Stimulated activated CD4-positive, alpha-beta T cell treated with anti-CD3 and anti-CD28 coated beads, TNF-alpha, amount 100 ng/mL, for 4 hours (primary cell): ENCODE results near the gene TMEM131.
"Not testable (repeated sequence)": the region's sequence is repeated elsewhere in the genome, so short reads cannot be mapped to it uniquely, and the experiment has no call there.

Source experiments
- DNase-seq, 3 experiments: peaks; one replicate each; pipeline ENCODE4 v3.0.0-alpha.2; 2020; ENCODE audit warnings: low read depth in 3 of 3

The TMEM131 gene

DNA sequence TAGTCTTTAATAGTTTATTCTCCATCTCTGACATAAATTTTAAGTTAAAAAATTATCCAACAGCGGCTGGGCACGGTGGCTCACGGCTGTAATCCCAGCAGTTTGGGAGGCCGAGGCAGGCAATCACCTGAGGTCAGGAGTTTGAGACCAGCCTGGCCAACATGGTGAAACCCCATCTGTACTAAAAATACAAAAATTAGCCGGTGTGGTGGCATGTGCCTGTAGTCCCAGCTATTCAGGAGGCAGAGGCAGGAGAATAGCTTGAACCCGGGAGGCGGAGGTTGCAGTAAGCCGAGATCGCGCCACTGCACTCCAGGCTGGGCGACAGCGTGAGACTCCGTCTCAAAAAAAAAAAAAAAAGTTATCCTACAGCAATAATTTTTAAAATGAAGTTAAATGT, 39.0 kb downstream of the TMEM131 start:
- not testable (repeated sequence) for DNase-seq

DNA sequence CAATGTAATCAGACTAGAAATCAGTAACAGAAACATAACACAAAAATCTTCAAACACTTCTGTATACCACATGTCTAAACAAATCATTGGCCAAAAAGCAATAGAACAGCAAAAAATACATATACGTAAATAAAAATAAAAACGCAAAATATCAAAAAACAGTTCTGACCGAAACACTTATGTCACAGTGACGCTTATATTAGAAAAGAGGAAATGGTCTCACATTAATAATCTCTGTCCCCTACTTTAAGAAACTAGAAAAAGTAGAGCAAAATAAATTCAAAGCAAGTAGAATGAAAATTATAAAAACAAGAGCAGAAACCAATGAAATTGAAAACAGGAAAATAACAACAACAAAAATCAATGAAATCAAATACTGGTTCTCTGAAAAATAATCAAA, 41.9 kb downstream of the TMEM131 start:
- no peak for DNase-seq

DNA sequence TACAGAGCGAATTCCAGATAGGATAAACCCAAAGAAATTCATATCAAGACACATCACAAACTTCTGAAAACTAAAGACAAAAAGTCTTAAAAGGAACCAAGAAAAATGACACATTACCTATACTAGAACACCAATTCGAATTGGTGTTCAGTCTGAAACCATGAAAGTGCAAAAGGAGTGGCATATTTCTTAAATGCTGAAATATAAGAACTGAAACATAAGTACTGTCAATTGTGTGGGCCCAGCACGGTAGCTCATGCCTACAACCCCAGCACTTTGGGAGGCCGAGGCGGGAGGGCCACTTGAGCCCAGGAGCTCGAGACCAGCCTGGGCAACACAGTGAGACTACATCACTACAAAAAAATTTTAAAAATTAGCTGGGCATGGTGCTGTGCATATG, 43.4 kb downstream of the TMEM131 start:
- no peak for DNase-seq

DNA sequence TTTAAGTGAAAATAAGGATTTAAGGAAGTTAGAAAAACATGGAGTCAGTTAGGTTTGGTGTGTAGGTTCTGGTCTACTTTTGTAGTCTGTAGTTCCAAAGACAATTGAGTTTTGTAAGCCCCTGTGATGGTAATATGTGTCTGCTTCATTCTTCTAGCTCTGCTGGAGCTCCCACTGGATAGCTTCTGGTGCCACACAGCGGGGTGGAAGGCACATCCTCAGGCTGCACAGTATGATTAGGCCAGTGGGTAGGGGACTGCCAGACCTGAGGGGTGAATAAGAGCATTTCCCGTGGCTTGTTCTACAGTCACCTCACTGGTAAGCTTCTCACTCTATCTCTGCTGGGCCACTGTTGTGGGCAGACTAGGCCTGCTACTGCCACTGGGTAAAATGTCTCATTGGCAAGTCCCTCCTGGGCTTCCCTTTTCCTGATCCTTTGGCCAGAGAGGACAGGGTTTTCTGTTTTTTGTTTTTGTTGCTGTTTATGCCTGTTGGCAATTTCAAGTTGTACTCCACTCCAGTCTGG, 44.5 kb downstream of the TMEM131 start:
- DNase-seq, result no peak

DNA sequence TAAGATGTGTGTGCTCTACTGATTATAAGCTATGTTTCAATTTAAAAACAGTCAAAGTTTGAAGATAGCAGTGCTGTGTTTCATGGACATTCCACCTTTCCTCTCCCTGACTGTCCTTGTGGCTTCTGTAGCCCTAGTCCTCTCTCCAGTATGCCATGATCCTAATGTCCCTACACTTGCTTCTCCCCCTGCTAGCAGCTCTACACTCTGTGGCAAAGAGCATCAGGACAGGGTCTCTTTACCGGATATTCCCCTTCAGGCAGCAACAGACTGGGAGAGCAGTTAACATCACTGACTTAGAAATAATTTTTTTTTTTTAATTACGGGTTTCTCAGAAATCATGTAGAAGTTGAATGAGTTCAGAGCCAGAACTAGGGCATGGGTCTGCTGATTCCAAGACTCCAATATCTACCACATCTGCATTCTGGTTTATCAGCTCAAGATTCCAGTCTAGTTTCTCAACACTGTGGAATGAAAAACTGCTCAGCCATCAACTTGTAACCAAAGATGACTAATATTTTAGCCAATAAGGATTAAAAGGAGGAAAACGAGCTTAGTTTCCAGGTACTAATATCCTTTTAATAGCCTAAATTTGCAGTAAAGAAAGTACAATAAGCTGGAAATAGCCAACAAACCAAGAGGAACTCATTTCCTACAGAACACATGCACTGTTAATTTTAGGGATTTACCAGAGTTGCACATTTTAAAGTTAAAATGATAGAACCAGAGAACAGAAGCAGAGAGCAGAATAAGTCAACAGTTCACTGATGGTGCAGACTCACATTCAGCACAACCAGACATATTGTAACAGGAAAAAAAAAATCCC, 45.2 kb downstream of the TMEM131 start:
- DNase-seq, result no peak

DNA sequence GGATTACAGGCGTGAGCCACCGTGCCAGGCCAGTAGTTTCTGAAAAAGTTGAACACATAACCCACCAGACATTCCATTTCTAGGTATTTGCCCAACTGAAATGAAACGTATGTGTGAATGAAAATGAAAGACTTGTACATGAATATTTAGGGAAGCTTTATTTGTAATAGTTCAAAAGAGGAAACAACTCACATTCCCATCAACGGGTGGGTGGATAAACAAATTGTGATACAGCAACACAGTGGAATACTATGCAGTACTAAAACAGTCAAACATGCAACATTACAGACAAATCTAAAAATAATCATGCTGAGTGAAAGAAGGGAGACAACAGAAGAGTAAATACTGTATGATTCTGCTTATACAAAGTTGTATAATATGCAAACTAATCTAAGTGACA, 46.8 kb downstream of the TMEM131 start:
- DNase-seq, result no peak

DNA sequence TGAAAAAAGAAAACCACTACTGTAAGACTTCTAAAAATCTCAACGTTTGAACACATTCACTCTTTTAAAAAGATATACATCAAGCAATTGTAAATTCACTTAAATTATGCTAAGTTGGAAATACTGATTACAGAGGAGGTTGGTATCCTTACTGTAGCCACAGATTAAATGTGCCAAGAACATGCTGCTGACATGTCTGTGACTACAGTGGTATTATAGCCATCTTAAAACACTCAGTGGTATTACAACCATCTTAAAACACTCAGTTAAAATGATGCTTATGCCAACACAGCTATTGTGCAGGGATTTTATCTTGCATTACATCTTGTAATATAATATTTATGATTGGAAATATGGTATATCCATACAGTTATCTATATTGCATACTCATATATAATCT, 50.0 kb downstream of the TMEM131 start:
- DNase-seq, result no peak

DNA sequence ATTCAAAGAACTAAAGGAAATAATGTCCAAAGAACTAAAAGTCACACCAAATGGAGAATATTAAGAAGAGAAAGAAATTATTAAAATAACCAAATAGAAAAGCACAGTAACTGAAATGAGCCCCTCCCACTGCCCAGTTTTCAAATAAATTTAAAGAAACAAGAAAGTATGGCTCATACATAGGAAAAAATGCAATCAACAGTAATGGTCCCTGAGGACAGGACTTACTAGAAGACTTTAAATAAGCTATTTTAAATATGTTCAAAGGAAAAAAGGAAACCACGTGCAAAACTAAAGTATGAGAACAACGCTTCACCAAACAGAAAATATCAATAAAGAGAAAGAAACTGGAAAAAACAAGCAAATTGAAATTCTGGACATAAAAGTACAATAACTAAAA, 58.9 kb downstream of the TMEM131 start:
- DNase-seq, result no peak

DNA sequence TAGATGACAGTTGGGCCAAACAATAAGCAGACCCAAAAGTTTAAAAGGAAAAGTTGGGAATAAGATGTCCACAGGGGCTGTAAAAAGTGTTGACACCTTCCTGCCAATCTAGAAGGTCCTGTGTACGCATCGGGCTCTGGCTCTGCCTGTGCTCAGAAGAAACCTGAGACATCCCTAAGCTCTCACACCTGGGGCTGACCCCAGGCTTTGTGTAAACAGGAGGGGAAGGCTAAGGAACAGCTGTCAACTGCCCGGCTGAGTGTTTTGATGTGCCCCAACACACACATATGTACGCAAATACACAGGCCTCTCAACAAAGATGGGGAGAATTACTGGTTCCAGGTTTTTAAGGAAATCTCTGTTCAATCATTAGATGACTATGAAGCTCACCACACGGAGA, 59.5 kb downstream of the TMEM131 start:
- DNase-seq, result no peak

DNA sequence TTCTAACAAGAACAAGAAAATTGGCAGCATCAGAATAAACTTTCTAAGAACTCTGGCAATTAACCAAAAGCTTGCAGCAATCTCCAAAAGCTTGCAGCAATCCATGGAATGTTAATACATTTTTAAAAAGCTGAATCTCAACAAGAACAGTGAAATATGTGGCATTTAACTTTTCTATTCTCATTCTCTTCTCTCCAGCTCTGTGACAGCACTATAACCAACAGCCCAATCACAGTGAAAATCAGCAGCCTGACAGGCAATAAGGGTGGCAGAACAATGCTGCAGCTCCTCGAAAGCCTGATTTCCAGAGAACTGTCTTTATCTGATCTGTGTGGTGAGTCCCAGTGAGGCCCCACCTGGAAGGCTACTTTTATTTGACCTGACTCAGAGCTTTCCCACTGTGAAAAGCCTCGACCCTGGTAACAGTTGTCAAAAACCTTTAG, 60.0 kb downstream of the TMEM131 start:
- no peak for DNase-seq

DNA sequence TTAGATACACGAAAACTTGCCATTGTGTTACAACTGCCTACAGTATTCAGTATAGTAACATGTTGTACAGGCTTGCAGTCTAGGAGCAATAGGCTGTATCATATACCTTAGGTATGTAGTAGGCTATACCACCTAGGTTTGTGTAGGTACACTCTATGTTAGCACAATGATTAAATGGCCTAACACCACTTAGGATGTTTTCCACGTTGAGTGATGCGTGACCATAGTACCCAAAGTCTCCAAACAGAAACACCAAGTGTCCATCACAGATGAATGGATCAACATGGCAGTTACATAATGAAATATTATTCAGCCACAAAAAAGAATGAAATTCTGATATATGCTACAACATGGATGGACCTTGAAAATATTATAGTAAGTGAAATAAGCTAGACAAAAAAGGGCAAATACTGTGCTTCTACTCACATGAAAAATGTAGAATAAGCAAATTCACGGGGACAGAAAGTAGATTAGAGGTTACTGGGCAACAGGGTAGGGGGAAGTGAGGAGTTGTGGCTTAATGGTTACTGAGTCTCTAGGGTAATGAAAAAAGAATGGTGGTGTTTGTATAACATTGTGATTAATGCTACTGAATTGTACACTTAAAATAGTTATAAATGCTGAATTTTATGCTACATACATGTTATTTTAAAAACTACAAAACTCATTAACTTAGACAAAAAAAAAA, 62.6 kb downstream of the TMEM131 start:
- no peak for DNase-seq

DNA sequence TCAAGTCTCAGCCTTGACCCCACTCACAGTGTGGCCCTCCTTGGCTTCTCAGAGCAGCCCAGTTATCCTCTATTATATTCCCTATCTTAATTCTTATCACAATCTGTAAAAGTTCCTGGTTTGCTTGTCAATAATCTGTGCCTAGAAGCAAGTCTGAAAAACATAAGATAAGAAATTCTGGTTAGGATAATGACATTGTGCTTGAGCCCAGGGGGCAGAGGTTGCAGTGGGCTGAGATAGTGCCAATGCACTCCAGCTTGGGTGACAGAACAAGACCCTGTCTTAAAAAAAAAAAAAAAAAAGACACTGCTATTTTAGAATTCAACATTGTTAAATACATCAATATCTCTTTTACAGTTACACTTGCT, 63.9 kb downstream of the TMEM131 start:
- DNase-seq, result no peak

DNA sequence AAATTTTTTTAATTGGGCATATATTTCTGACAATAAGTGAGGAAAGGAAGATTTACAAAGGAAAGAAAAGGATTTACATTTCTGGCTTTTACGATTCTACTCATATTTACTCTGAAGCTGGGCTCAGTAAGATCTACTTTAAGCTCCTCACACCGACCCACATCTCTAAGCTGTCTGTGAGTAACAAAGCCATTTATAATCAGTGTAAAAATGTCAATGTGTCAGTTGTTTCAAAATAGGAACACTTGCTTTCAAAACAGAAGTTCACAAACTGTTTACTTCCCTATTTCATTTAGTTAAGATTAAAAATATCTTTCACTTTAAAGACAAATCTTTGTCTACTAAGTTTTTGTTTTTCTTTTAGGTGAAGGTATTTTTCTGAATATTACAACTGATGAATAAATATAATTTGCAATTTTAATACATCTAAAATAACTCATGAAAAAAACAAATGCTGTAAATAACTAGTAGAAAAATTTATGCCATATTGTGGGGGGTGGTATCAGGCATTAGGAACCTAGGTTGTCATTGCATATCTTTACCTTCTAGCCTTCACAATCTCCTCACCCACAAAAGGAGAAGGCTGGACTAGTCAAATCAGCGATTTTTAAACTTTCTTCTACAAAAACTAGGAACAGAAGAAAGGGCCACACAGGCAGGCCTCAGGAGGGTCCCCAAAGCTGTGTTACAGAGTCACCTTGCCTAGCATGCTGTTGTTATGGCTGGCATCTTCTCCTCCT, 64.5 kb downstream of the TMEM131 start:
- no peak for DNase-seq

DNA sequence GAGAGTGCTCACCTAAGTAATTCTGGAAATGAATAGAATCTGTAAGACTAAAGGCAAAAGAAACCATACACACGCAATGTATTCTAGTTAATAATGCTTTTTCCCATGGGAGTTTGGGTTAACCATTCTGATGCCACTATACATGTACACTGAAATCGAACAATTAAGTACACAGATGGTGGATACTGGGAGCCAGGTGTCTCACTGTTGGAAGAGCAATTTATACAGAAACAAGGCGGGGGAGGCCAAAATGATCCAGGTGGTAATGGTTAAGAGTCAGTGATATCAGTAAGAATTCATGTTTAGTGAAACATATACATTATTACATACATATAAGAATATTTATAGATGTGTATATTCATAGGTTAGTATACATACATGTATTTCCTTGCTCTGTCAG, 67.2 kb downstream of the TMEM131 start:
- no peak for DNase-seq

DNA sequence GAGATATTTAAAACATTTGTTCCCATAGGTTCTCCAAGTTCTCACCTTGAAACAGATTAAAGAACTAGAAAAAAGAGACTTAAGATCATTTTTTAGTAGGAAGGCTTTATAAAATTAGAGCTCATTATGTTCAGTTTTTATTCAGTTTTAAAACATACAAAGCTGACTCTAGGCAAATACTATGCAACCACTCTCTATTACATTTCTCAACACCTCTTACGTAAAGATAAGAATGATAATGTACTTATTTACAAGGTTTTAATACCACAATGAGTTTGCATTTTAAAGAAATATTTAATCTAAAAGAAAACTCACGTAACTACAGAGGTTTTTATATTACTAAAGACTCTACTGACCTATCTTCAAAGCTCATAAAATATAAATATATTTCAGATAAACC, 68.8 kb downstream of the TMEM131 start:
- no peak for DNase-seq

DNA sequence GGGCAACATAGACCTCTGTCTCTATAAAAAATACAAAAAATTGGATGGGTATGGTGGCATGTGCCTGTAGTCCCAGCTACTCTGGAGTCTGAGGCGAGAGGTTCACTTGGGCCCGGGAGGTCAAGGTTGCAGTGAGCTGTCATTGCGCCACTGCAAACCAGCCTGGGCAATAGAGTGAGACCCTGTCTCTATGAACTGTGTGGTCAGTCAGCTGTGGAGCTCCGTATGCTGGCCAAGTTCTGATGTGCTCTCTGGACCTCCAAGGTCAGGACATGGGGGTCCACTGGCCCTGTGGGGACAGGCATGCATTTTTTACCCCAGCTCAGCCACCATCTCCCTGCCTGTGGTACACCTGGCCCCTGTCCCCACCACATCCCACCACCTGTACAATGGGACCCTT, 71.6 kb downstream of the TMEM131 start:
- no peak for DNase-seq

DNA sequence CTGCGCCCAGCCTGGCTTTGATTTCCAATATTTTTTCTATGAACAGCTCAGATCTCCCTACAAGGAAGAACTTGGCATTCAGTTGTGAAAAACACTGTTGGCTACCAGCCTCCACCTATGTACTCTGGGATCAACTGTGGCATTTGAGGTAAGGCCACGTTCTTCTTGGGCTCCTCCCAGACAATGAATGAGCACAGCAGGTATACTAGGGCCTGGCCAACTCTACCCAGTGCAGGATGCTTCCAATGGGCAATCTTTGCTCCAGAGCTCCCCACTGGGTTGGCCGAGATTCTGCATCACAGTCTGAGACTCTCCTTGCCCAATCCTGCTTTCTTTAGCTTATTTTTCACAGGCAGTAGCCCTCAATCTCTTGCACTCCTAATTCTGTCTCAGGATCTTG, 75.9 kb downstream of the TMEM131 start:
- no peak for DNase-seq

DNA sequence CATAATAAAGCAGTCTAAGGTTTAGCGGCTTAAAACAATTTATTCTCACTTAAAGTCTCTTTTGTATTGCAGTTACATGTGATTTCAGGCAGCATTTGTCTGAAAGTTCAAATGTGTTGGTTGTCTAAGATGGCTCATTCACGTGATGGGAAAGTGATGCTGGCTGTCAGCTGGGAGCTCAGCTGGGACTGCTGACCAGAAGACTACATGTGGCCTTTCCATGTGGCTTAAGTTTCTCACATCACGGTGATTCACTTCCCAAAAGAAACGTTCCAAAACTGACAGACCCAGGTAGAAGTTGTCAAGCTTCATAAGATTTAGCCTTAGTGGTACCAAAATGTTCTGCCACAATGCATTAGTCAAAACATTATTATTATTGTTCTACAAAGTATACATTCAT, 76.9 kb downstream of the TMEM131 start:
- no peak for DNase-seq

DNA sequence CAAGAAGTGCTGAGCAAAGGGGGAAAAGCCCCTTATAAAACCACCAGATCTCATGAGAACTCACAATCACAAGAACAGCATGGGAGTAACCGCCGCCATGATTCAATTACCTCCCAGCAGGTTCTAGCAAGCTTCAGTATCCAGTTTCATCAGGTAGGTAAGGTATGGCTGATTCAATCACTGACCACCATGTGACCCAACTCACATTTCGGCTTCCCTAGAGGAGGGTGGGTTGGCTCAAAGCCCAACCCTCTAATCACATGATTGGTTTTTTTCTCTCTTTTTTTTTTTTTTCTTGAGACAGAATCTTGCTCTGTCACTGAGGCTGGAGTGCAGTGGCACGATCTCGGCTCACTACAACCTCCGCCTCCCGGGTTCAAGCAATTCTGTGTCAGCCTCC, 78.1 kb downstream of the TMEM131 start:
- DNase-seq, result not testable (repeated sequence)

DNA sequence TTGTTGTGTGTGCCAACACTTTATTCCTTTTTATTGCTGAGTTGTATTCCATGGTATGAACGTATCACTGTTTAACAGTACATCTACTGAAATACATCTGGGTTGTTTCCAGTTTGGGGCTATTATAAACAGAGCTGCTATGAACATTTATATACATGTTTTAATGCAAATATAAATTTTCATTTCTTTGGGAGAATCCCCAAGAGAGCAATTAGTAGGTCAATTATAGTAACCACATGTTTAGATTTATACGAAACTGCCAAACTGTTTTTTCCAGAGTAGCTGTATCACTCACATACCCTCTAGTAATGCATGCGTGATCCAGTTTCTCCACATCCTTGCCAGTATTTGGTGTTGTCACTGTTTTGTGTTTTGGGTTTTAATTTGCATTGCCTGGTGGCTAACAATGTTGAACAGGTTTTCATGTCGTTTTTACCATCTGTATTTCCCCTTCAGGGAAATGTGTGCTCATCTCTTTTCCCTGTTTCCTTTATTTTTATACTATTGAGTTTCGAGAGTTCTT, 81.0 kb downstream of the TMEM131 start:
- no peak for DNase-seq

DNA sequence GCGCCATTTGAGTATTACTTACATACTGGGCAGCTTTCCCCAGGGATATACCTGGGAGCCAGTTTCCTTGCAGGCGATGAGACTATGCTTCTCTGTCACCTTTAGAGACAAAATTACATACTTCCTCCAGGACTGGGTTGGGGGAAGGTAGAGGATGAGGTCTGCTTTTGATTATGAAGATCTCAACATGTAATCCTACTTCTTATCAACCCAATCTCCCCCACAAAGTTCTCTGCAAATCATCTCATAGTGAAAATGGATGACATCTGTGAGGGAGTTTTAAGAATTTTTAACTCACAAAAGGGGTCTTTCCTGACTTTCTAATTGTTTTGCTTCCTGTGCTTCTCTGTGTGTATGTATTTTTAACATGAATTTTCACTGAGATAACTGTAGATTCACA, 81.9 kb downstream of the TMEM131 start:
- DNase-seq, result no peak

DNA sequence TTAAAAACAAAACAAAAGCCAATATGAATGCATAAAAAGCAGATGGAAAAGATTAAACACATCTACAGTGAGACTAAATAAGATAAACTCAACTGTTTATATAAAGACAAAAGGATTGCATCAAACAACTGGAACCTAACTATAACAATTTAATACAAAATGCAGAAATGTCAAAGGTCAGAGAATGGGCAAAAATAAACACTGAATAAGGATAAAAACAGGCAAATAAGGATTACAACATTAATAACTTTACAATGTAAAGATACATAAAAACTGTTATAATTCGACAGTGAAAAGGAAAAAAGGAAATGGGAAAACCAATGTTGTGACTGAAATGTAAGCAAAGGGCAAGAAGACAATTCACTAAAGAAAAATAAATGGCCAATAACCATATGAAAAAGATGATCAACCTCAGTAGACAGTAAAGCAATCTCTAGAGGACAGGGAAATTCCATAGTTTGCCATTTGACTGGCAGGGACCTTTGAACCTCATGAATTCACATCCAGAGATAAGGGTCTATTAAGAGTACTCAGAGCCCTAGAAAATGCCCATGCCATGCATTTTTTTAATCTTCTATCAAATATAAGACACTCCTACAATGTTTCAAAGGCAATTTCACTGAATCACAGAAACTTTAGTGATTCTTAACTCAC, 83.7 kb downstream of the TMEM131 start:
- DNase-seq, result no peak
